Sigmoid colon (tissue), 4 donors: ENCODE data around the gene CRACR2A.
A peak's percentile ranks its signal among the peaks of the same experiment; 100 is the strongest.

Source experiments
- EP300 ChIP-seq, 4 donors: sonication (generic); formaldehyde crosslinking; IDR thresholded peaks; one replicate each; pipeline ENCODE4 v1.6.1; 2017; ENCODE audit warnings: antibody characterized with exemption in 4 of 4
- POLR2A ChIP-seq, 2 donors: fragments of 450-650 bp; IDR thresholded peaks; one replicate each; pipeline ENCODE4 v1.6.1; 2016; ENCODE audit warnings: antibody characterized with exemption in 2 of 2, mild to moderate bottlenecking in 2 of 2, moderate library complexity in 2 of 2
- POLR2AphosphoS5 ChIP-seq, 4 donors: sonication (generic); formaldehyde crosslinking; IDR thresholded peaks; one replicate each; pipeline ENCODE4 v1.6.1; 2017; ENCODE audit warnings: antibody characterized with exemption in 4 of 4
- TF ChIP-seq, protein P1 (sequence below), 4 experiments: fragments of 450-650 bp in 3 of 4; fragments of 200-600 bp in 1 of 4; IDR thresholded peaks; one replicate each; pipeline ENCODE4 v1.5.1; 2016 to 2019; ENCODE audit warnings: antibody characterized with exemption in 4 of 4, mild to moderate bottlenecking in 3 of 4, moderate library complexity in 2 of 4

DNA sequence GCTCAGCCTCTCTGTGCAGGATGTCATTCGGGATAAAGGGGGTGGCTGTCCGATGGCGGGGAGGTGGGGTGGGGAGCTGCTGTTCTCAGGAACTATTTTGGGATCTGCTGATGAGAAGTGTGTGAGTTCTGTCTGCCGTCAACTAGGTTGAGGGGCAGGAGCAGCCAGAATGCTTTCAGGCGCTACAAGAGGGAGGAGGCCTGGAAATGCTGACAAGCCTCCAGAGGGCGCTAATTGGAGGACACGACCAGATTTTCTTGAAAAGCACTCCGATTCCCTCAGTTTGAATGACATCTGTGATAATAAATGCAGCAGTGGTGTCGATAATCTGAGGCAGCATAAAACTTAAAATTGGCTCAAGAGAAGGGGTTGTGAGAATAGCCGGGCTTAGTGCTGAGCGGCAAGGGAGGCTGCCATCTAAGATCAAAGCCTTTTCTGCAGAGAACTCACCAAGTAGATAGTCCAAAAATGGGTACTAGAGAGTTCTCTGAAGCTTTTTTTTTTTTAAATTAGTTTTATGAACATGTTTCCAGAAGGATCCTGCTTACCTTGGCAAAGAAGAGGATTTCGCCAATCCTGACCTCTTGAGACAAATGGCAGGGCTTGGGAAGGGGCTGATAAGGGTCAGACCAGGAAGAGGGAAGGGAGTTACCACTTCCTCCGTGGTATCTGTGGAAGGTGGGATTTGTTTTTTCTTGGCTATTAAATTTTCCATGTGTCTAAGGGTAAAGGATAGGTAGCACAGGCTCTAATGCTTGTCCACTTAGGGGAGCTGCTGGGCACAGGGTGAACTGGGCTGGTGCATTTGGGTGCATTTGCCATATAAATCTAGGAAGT, 94.4 kb downstream of the CRACR2A start:
- TF ChIP-seq, protein P1, sequence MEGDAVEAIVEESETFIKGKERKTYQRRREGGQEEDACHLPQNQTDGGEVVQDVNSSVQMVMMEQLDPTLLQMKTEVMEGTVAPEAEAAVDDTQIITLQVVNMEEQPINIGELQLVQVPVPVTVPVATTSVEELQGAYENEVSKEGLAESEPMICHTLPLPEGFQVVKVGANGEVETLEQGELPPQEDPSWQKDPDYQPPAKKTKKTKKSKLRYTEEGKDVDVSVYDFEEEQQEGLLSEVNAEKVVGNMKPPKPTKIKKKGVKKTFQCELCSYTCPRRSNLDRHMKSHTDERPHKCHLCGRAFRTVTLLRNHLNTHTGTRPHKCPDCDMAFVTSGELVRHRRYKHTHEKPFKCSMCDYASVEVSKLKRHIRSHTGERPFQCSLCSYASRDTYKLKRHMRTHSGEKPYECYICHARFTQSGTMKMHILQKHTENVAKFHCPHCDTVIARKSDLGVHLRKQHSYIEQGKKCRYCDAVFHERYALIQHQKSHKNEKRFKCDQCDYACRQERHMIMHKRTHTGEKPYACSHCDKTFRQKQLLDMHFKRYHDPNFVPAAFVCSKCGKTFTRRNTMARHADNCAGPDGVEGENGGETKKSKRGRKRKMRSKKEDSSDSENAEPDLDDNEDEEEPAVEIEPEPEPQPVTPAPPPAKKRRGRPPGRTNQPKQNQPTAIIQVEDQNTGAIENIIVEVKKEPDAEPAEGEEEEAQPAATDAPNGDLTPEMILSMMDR (IDR thresholded peaks at IDR 0.05) = peak in 3 of 4 experiments; percentile 10 to 28 (median 22)
- TF ChIP-seq POLR2AphosphoS5 (IDR thresholded peaks at IDR 0.05) (no peak), POLR2A (IDR thresholded peaks at IDR 0.05) (no peak), EP300 (IDR thresholded peaks at IDR 0.05) (no peak)
